CD4-positive, alpha-beta T cell (primary cell): ENCODE results near the gene NR1I3. TPM values are rescaled to one million over a fixed set of nuclear protein-coding genes. Genes with fewer than 3 reads are reported as not detected.

Source experiments
- ATAC-seq: fragments of 200-7000 bp; cut with Tn5 transposase; one replicate; pipeline ENCODE4 v1.10.0; 2022; ENCODE audit warnings: mild to moderate bottlenecking; ENCODE audit not compliant: poor library complexity
- CTCF ChIA-PET: fragments of 350-600 bp; sonication (Branson Sonifier 250); formaldehyde crosslinking; loops from one replicate; lab custom pipeline; 2021; ENCODE audit warnings: antibody characterized with exemption, inconsistent platforms; lab: Charles Lee
- POLR2A ChIA-PET: fragments of 350-600 bp; sonication (Branson Sonifier 250); formaldehyde crosslinking; loops from one replicate; lab custom pipeline; 2021; ENCODE audit warnings: antibody characterized with exemption, inconsistent platforms; lab: Charles Lee
- DNase-seq, 14 experiments: peaks; one replicate each; pipeline ENCODE4 v3.0.0-alpha.2; 2013 to 2020; ENCODE audit warnings: mixed read lengths in 2 of 14
- H3K27ac ChIP-seq, 2 donors: one replicate each; pipeline versions ENCODE4 v1.5.1 to v1.7.0; 2013; ENCODE audit warnings: low read length in 2 of 2, low read depth in 1 of 2, mild to moderate bottlenecking in 1 of 2
- H3K27me3 ChIP-seq, 2 experiments: 1 replicate in 1 of 2; 2 replicates in 1 of 2; pipeline versions ENCODE4 v1.6.1 to v1.7.0; 2013; ENCODE audit warnings: low read length in 2 of 2, control low read depth in 1 of 2, mild to moderate bottlenecking in 1 of 2, moderate library complexity in 1 of 2; ENCODE audit not compliant: insufficient read depth in 2 of 2, control insufficient read depth in 1 of 2
- H3K36me3 ChIP-seq: one replicate; pipeline ENCODE4 v1.6.1; 2013; ENCODE audit warnings: low read length, control low read depth; ENCODE audit not compliant: insufficient read depth
- H3K4me1 ChIP-seq: one replicate; pipeline ENCODE4 v1.6.1; 2013; ENCODE audit warnings: low read length, control low read depth; ENCODE audit not compliant: insufficient read depth
- H3K4me3 ChIP-seq: one replicate; pipeline ENCODE4 v1.5.1; 2013; ENCODE audit warnings: mild to moderate bottlenecking, low read length, moderate library complexity
- H3K9me3 ChIP-seq, 2 experiments: 1 replicate in 1 of 2; 2 replicates in 1 of 2; pipeline versions ENCODE4 v1.6.1 to v1.7.0; 2013; ENCODE audit warnings: low read length in 2 of 2, mild to moderate bottlenecking in 2 of 2, control low read depth in 1 of 2, moderate library complexity in 1 of 2; ENCODE audit not compliant: control insufficient read depth in 1 of 2, insufficient read depth in 1 of 2
- H3K27ac Mint-ChIP-seq: one replicate; pipeline ENCODE4 v1.8.0; 2020; ENCODE audit warnings: mixed read lengths
- H3K27me3 Mint-ChIP-seq: one replicate; pipeline ENCODE4 v1.8.0; 2021; ENCODE audit warnings: mixed read lengths
- H3K36me3 Mint-ChIP-seq: one replicate; pipeline ENCODE4 v1.8.0; 2021; ENCODE audit warnings: low read depth, mixed read lengths
- H3K4me1 Mint-ChIP-seq: one replicate; pipeline ENCODE4 v1.8.0; 2021; ENCODE audit warnings: low read depth, mixed read lengths
- H3K4me3 Mint-ChIP-seq: one replicate; pipeline ENCODE4 v1.8.0; 2020; ENCODE audit warnings: mild to moderate bottlenecking, mixed read lengths
- H3K9me3 Mint-ChIP-seq: one replicate; pipeline ENCODE4 v1.8.0; 2020; ENCODE audit warnings: mixed read lengths
- CTCF ChIP-seq: fragments of 200-600 bp; IDR thresholded peaks from one replicate; pipeline ENCODE4 v1.8.0; 2022; ENCODE audit warnings: antibody characterized with exemption, mild to moderate bottlenecking
- intact Hi-C, 2 experiments: fragments of 100-400 bp; cut with DNase I in 1 of 2; cut with micrococcal nuclease in 1 of 2; formaldehyde crosslinking; loops; one replicate each; pipeline versions ENCODE4 v1.15.1 to v1.9.0; 2023 to 2025; cut with DNase I, micrococcal nuclease
- polyA plus RNA-seq, 2 donors: library from polyadenylated mRNA; unstranded; fragments of 120-200 nt; gene quantifications; one replicate each; pipeline ENCODE4 v1.2.1, GENCODE V29; 2013
- total RNA-seq, 174 experiments: library from RNA in 2 of 174; stranded (reverse) in 2 of 174; gene quantifications; one replicate each; pipeline ENCODE4 v1.2.3 and lab custom pipeline; 2021 to 2026

Gene NR1I3
- total RNA-seq, result not detected
- 0.25 TPM for polyA plus RNA-seq (2013, experiment 1 of 2)
- polyA plus RNA-seq (2013, experiment 2 of 2), result 0.88 TPM
- total RNA-seq (lab: John Stamatoyannopoulos, UW), result 0 to 0.28 (median 0) reads per million in 172 experiments

GRCh38 chr1:161238039-161238473 lies at the start of gene NR1I3:
NR1I3 (minus strand) TSS chr1:161238203; CDS start chr1:161236565, 1,638 bp downstream.
- H3K27ac ChIP-seq, result no peak within 1 kb of the TSS
- no peaks in the 10 kb centered on the region for H3K27me3 ChIP-seq
- ChIA-PET CTCF (interaction anchor here (1.4 kb wide), 1 partner anchor 13 kb away, joined by 4 read pairs; the partner anchor contains the start of gene TOMM40L), POLR2A (interaction anchor here (0.6 kb wide), 1 partner anchor 216 kb away, joined by 3 read pairs; no protein-coding TSS in a partner anchor)
- intact Hi-C loops, result no loop called here
- Mint-ChIP-seq H3K4me1 (no peaks in the 10 kb centered on the region), H3K27ac (no peak within 1 kb of the TSS), H3K27me3 (peaks cover 10% of the 10 kb centered on the region), H3K4me3 (no peak within 1 kb of the TSS), H3K36me3 (no peaks in the 10 kb centered on the region), H3K9me3 (no peaks in the 10 kb centered on the region)
- H3K4me3 ChIP-seq, result no peak within 1 kb of the TSS
- TF ChIP-seq CTCF, result no peak
- no peaks in the 10 kb centered on the region for H3K9me3 ChIP-seq
- DNase-seq (no peak), ATAC-seq (no peak)
- no peaks in the 10 kb centered on the region for H3K36me3 ChIP-seq
- no peaks in the 10 kb centered on the region for H3K4me1 ChIP-seq

- no peak for DNase-seq
- intact Hi-C loops, result no loop called here
- H3K27me3 Mint-ChIP-seq, result no peaks in the 10 kb centered on the region
- no peaks in the 10 kb centered on the region for H3K9me3 Mint-ChIP-seq
- H3K9me3 ChIP-seq, result no peaks in the 10 kb centered on the region
- H3K4me3 ChIP-seq, result no peak overlapping the region
- H3K4me1 Mint-ChIP-seq, result peaks cover 5% of the 10 kb centered on the region
- peaks cover 10% of the 10 kb centered on the region for H3K36me3 Mint-ChIP-seq
- no peak overlapping the region for H3K27ac ChIP-seq
- ChIA-PET POLR2A (interaction anchor here (0.7 to 1.0 kb wide), 3 partner anchors 70 to 93 kb away, joined by 3 to 4 read pairs (median 3); partner anchors contain the start of gene NDUFS2), CTCF (interaction anchor here (0.6 kb wide), 1 partner anchor 82 kb away, joined by 3 read pairs; no protein-coding TSS in a partner anchor)
- H3K4me1 ChIP-seq, result no peaks in the 10 kb centered on the region
- H3K27ac Mint-ChIP-seq, result no peak overlapping the region
- no peaks in the 10 kb centered on the region for H3K27me3 ChIP-seq
- ATAC-seq, result no peak
- no peak overlapping the region for H3K4me3 Mint-ChIP-seq
- H3K36me3 ChIP-seq, result no peaks in the 10 kb centered on the region
- no peak for TF ChIP-seq CTCF
Measured at GRCh38 chr1:161287482-161288054, 49.6 kb upstream of the NR1I3 start.

GRCh38 chr1:161285521-161285920 lies 47.5 kb upstream of the NR1I3 start:
- no peaks in the 10 kb centered on the region for H3K36me3 ChIP-seq
- H3K9me3 ChIP-seq, result no peaks in the 10 kb centered on the region
- no peaks in the 10 kb centered on the region for H3K27me3 Mint-ChIP-seq
- DNase-seq (no peak), ATAC-seq (no peak)
- peaks cover 6% of the 10 kb centered on the region for H3K36me3 Mint-ChIP-seq
- H3K4me1 Mint-ChIP-seq, result no peaks in the 10 kb centered on the region
- H3K4me3 Mint-ChIP-seq, result no peak overlapping the region
- H3K27ac ChIP-seq, result no peak overlapping the region
- no peak overlapping the region for H3K4me3 ChIP-seq
- CTCF ChIA-PET, result no interaction called here
- intact Hi-C loops, result no loop called here
- no peaks in the 10 kb centered on the region for H3K9me3 Mint-ChIP-seq
- H3K27me3 ChIP-seq, result no peaks in the 10 kb centered on the region
- POLR2A ChIA-PET, result no interaction called here
- H3K4me1 ChIP-seq, result no peaks in the 10 kb centered on the region
- H3K27ac Mint-ChIP-seq, result no peak overlapping the region
- no peak for TF ChIP-seq CTCF
